Right cardiac atrium (tissue), 5 donors: ENCODE results near the gene MGST1. TPM values are rescaled to one million over a fixed set of nuclear protein-coding genes. Genes with fewer than 3 reads are reported as not detected.

ENCODE experiments used
- ATAC-seq, 2 donors: fragments of 200-7000 bp; cut with Tn5 transposase; one replicate each; pipeline versions ENCODE4 v1.8.0 to v1.9.1; 2020; ENCODE audit warnings: moderate library complexity in 2 of 2, mild to moderate bottlenecking in 1 of 2
- DNase-seq, 3 donors: peaks; one replicate each; pipeline ENCODE4 v3.0.0-alpha.2; 2020
- H3K27ac ChIP-seq: one replicate; pipeline ENCODE4 v1.5.1; 2013; ENCODE audit warnings: mild to moderate bottlenecking, low read length, control low read depth, moderate library complexity
- H3K27me3 ChIP-seq: one replicate; pipeline ENCODE4 v1.6.1; 2013; ENCODE audit not compliant: control insufficient read depth, insufficient read depth
- H3K4me1 ChIP-seq: one replicate; pipeline ENCODE4 v1.6.1; 2013; ENCODE audit warnings: low read length; ENCODE audit not compliant: control insufficient read depth, insufficient read depth
- H3K4me3 ChIP-seq: one replicate; pipeline ENCODE4 v1.5.1; 2013; ENCODE audit warnings: low read length, control low read depth
- H3K9me3 ChIP-seq: one replicate; pipeline ENCODE4 v1.6.1; 2013; ENCODE audit warnings: low read length; ENCODE audit not compliant: control insufficient read depth
- WGBS: extraction: QIAGEN DNeasy Blood & Tissue Kit; methylation state at CpG from one replicate; pipeline ENCODE4 v1.1.7; 2013; 5-methylcytosine and 5-hydroxymethylcytosine counted together
- intact Hi-C, 4 donors: fragments of 100-400 bp; cut with DNase I; formaldehyde crosslinking; loops; one replicate each; pipeline versions ENCODE4 v1.11.0 to v1.14.0; 2022 to 2023
- polyA plus RNA-seq: library from polyadenylated mRNA; stranded (reverse); fragments of 200-250 nt; gene quantifications from one replicate; pipeline ENCODE4 v1.2.3, GENCODE V29; 2013
- total RNA-seq, 4 donors: library from RNA; stranded (reverse); fragmentation: NEBNext Ultra II Directional; extraction: Animal tissue kit (Norgen Biotek cat#: 25700); gene quantifications; one replicate each; pipeline ENCODE4 v1.2.1, GENCODE V29; 2021
- donor health status: healthy with polysubstance abuse.
- donor health status: DM: no; HTN: yes; CAD: no.
- donor health status: DM: no; HTN: no; CAD: no.
- donor health status: DM: no; HTN: yes; CAD: no; lungs with severe emphysema.
- donor health status: DM: yes; HTN: yes; CAD: no.

Gene MGST1
- total and polyA plus RNA-seq, 5 donors = 19.9 to 149 (median 77.7) TPM

DNA sequence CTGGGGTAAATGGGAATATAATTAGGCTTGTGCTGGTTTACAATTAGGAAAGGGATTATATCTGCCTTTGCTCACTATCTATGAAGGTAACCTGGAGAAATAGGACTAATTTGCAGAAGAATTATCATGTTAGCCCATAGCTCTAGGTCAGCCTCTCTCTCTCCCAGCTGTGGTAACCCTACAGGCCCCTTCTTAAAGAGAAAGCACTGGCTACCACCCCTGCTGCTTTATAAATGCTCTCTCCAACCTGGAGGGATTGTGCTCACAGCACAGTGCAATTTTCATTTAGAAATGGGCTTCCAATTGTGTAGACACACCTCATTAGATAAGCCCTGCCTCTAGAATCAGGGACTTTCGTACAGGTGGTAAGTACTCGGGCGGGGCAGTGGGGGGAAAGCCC lies 22.7 kb upstream of the MGST1 start:
- ATAC-seq (no peak), DNase-seq (no peak)
- 90% methylated on average over 3 of the region's 3 CpGs for WGBS
- no peak overlapping the region for H3K4me3 ChIP-seq
- no peaks in the 10 kb centered on the region for H3K27me3 ChIP-seq
- no peaks in the 10 kb centered on the region for H3K4me1 ChIP-seq
- H3K9me3 ChIP-seq = no peaks in the 10 kb centered on the region
- intact Hi-C loops = no loop called here
- no peak overlapping the region for H3K27ac ChIP-seq

DNA sequence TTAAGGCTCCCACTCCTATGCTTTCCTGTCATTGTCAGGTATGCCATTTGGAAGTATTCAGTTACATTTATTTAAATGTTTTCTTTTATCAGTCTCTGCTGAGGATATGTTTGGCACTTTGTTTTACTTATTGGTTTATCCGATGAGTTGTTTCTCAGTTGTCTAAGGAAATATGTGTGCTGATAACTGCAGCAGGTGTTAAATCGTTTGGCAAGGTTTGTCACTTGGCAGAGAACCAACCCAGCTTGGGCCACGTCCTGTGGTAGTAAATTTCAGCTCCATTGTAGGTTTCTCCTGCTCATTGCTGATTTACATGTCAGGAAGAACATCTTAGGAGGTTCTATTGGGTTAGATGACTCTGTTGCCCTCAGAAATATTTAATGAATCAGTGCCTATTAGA lies 22.0 kb upstream of the MGST1 start:
- intact Hi-C loops = no loop called here
- Histone ChIP-seq H3K4me3 (no peak overlapping the region), H3K4me1 (no peaks in the 10 kb centered on the region), H3K27ac (no peak overlapping the region), H3K9me3 (no peaks in the 10 kb centered on the region), H3K27me3 (no peaks in the 10 kb centered on the region)
- DNase-seq = no peak
- ATAC-seq = no peak
- WGBS = 13% methylated on average over 3 of the region's 3 CpGs

DNA sequence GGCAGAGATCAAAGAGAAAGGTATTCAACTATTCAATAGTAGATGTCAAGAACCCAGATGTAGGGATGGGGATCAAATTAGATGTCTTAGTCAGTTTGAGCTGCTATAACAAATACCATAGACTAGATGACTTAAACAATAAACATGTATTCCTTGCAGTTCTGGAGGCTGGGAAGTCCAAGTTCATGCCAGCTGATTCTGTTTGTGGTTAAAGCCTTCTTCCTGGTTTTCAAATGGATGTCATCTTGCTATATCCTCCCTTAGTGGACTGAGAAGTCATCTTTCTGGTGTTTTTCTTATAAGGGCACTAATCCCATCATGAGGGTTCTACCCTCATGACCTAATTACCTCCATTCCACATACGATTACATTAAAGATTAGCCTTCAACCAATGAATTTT lies 19.5 kb upstream of the MGST1 start:
- H3K27me3 ChIP-seq = no peaks in the 10 kb centered on the region
- ATAC-seq (no peak), DNase-seq (no peak)
- intact Hi-C loops = no loop called here
- H3K4me1 ChIP-seq = no peaks in the 10 kb centered on the region
- WGBS = 90% methylated on average over 1 of the region's 1 CpG
- H3K9me3 ChIP-seq = no peaks in the 10 kb centered on the region
- H3K27ac ChIP-seq = no peak overlapping the region
- no peak overlapping the region for H3K4me3 ChIP-seq

- intact Hi-C loops = no loop called here
- no peaks in the 10 kb centered on the region for H3K4me1 ChIP-seq
- no peak for DNase-seq
- no peak overlapping the region for H3K4me3 ChIP-seq
- 62% methylated on average over 2 of the region's 2 CpGs for WGBS
- no peaks in the 10 kb centered on the region for H3K9me3 ChIP-seq
- H3K27me3 ChIP-seq = no peaks in the 10 kb centered on the region
- ATAC-seq = no peak
- H3K27ac ChIP-seq = no peak overlapping the region
Measured at GRCh38 chr12:16329594-16329993, 17.9 kb upstream of the MGST1 start.

DNA sequence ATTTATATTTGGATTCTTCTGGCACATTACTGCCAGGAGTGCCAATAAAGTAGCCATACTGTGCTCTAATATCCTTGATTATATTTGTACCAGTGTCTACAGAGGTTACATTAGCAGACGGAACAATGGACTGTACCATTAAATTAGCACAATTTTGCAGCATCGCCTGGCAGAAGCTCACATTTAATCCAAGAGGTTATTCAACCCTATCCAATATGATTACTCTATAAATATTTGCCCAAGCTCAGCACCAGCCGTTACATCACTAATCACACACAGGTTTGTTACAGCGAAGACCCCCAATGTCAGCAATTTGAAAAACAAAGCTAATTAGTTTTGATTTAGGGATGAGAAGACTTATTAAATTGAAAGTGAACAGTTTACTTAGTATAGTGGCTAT lies 16.9 kb upstream of the MGST1 start:
- intact Hi-C loops = no loop called here
- no peak overlapping the region for H3K27ac ChIP-seq
- no peak overlapping the region for H3K4me3 ChIP-seq
- no peaks in the 10 kb centered on the region for H3K9me3 ChIP-seq
- H3K27me3 ChIP-seq = no peaks in the 10 kb centered on the region
- 92% methylated on average over 4 of the region's 4 CpGs for WGBS
- no peaks in the 10 kb centered on the region for H3K4me1 ChIP-seq
- ATAC-seq (no peak), DNase-seq (no peak)

GRCh38 chr12:16331998-16332397 lies 15.4 kb upstream of the MGST1 start:
- 89% methylated on average over 2 of the region's 2 CpGs for WGBS
- DNase-seq = no peak
- Histone ChIP-seq H3K27me3 (no peaks in the 10 kb centered on the region), H3K27ac (no peak overlapping the region), H3K9me3 (no peaks in the 10 kb centered on the region), H3K4me3 (no peak overlapping the region), H3K4me1 (no peaks in the 10 kb centered on the region)
- no peak for ATAC-seq
- intact Hi-C loops = no loop called here

GRCh38 chr12:16335838-16336237 lies 11.6 kb upstream of the MGST1 start:
- H3K27ac ChIP-seq = no peak overlapping the region
- no peaks in the 10 kb centered on the region for H3K9me3 ChIP-seq
- H3K27me3 ChIP-seq = no peaks in the 10 kb centered on the region
- ATAC-seq (no peak), DNase-seq (no peak)
- WGBS = 89% methylated on average over 4 of the region's 4 CpGs
- H3K4me1 ChIP-seq = no peaks in the 10 kb centered on the region
- no peak overlapping the region for H3K4me3 ChIP-seq
- intact Hi-C loops = no loop called here

DNA sequence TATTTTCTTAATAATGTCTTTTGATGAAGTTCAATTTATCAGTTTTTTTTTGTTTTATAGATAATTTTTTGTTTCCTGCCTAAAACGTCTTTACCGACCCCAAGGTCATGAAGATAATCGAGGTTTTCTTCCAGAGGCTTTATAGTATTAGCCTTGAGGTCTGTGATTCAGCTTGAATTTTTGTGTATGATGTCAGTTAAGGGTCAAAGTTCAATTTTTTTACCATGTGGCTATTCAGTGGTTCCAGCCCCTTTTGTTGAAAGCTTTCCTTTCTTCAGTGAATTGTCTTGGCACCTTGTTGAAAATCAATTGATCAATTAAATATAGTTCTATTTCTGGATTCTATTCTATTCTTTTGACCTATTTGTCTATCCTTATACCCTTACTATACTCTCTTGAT lies 3.2 kb upstream of the MGST1 start:
- Histone ChIP-seq H3K9me3 (no peaks in the 10 kb centered on the region), H3K27ac (no peak overlapping the region), H3K4me3 (no peak overlapping the region), H3K27me3 (no peaks in the 10 kb centered on the region), H3K4me1 (no peaks in the 10 kb centered on the region)
- WGBS = 57% methylated on average over 3 of the region's 3 CpGs
- DNase-seq (no peak), ATAC-seq (no peak)
- intact Hi-C loops = no loop called here

- ATAC-seq (no peak), DNase-seq (no peak)
- H3K4me3 ChIP-seq = no peak overlapping the region
- no peaks in the 10 kb centered on the region for H3K9me3 ChIP-seq
- WGBS = 94% methylated on average over 1 of the region's 1 CpG
- no peak overlapping the region for H3K27ac ChIP-seq
- intact Hi-C loops = no loop called here
- H3K4me1 ChIP-seq = no peaks in the 10 kb centered on the region
- no peaks in the 10 kb centered on the region for H3K27me3 ChIP-seq
Measured at GRCh38 chr12:16345105-16345504, 2.3 kb upstream of the MGST1 start.

DNA sequence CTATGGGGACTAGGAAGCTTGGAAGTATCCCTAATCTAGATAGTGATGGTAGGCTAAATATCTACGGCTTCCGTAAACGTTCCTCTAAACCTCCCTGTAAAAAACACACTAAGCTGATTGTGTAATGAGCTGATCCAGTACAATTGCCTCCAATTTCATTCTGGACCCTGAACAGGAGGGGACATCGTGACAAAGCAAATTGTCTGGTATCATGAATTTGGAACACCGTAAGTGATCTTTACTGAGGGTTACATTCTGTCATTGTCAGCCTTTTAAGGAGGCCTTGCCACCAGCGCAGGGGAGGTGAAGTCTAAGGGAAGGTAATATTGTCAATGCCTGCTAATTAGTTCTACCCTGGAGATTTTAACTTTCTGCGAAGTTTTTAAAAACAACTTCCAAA lies 487 bp upstream of the MGST1 start:
- no peak for ATAC-seq
- intact Hi-C loops = no loop called here
- 45% methylated on average over 7 of the region's 7 CpGs for WGBS
- peak overlapping the region; percentile 58 for H3K4me3 ChIP-seq
- DNase-seq = no peak
- H3K9me3 ChIP-seq = no peaks in the 10 kb centered on the region
- no peaks in the 10 kb centered on the region for H3K27me3 ChIP-seq
- peak overlapping the region; percentile 18 for H3K27ac ChIP-seq
- H3K4me1 ChIP-seq = no peaks in the 10 kb centered on the region

DNA sequence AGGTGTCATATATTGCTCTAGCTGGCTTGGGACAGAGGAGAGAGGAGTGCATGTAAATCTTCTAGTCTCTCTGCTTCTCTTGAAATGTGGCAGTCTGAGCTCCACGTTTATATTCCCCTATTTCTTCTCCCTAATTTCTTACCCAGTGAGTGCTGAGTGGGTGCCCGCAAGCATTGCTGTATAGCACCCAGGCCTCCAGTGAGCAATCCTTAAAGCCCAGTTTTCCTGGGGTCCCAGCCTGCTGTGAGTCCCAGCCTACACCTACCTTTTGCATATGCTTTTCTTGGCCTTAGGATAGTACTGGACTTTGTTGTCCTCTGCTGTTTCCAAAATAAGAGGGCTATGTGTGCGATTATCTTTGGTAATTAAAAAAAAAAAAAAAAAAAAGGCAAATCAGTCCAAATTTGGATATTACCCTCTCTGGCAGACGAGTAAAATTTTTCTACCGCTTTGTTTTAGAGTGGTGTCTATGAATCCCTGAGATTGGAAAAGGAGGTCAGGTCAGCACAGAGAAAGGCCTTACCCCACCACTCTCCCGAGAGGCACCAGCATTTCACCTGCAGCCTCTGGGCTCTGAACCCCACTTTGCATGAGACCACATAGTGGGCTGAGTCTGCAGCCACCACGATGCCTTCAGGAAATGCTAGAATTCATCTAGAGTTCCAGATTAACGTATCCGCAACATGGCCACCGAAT lies 1.1 kb downstream of the MGST1 start:
- DNase-seq (no peak), ATAC-seq (peak; percentile 15 to 28)
- H3K9me3 ChIP-seq = no peaks in the 10 kb centered on the region
- H3K4me3 ChIP-seq = peak overlapping the region; percentile 58
- intact Hi-C loops = no loop called here
- WGBS = 49% methylated on average over 10 of the region's 10 CpGs
- H3K4me1 ChIP-seq = no peaks in the 10 kb centered on the region
- H3K27ac ChIP-seq = peak overlapping the region; percentile 79
- no peaks in the 10 kb centered on the region for H3K27me3 ChIP-seq

DNA sequence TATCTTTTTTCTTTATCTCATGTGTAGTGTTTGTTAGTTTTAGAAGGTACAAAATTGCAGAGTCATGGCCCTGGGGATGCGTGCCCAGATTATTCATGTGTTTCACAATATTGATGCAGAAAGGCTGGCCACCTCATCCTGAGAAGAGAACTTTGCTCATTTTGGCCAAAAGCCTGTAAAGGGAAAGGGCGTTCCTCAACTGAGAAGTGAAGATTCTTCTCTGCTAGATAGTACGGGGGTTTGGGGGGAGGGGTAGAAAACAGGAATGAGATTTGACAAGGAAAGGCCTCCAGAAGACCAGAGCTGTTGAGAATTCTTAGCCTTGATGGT lies 1.7 kb downstream of the MGST1 start:
- 43% methylated on average over 3 of the region's 3 CpGs for WGBS
- Histone ChIP-seq H3K27ac (peak overlapping the region; percentile 39), H3K4me1 (no peaks in the 10 kb centered on the region), H3K4me3 (peak overlapping the region; percentile 12), H3K27me3 (no peaks in the 10 kb centered on the region), H3K9me3 (no peaks in the 10 kb centered on the region)
- intact Hi-C loops = no loop called here
- DNase-seq (peak; percentile 67 to 83 (median 70)), ATAC-seq (peak; percentile 82 to 83)
